Ishikawa (cell line): Measurements from ENCODE around the gene DDIT4.

ENCODE experiments used
- CEBPB ChIP-seq: IDR thresholded peaks from 2 replicates; pipeline ENCODE4 v1.6.1; 2012
- CREB1 ChIP-seq: IDR thresholded peaks from 2 replicates; pipeline ENCODE4 v1.6.1; 2012; ENCODE audit warnings: low read depth
- EGR1 ChIP-seq: IDR thresholded peaks from 2 replicates; pipeline ENCODE4 v1.6.1; 2012
- EP300 ChIP-seq: IDR thresholded peaks from 2 replicates; pipeline ENCODE4 v1.6.1; 2012; ENCODE audit warnings: borderline replicate concordance
- FOXM1 ChIP-seq: IDR thresholded peaks from 2 replicates; pipeline ENCODE4 v1.6.1; 2012; ENCODE audit warnings: low read depth, borderline replicate concordance
- MAX ChIP-seq: IDR thresholded peaks from 2 replicates; pipeline ENCODE4 v1.6.1; 2012
- NFIC ChIP-seq: IDR thresholded peaks from 2 replicates; pipeline ENCODE4 v1.6.1; 2012
- RAD21 ChIP-seq: IDR thresholded peaks from 2 replicates; pipeline ENCODE4 v1.6.1; 2012; ENCODE audit warnings: low read depth
- REST ChIP-seq: IDR thresholded peaks from 2 replicates; pipeline ENCODE4 v1.6.1; 2012; ENCODE audit warnings: low read depth, mild to moderate bottlenecking
- TAF1 ChIP-seq: IDR thresholded peaks from 2 replicates; pipeline ENCODE4 v1.6.1; 2012; ENCODE audit warnings: low read depth, mild to moderate bottlenecking
- TCF12 ChIP-seq: IDR thresholded peaks from 2 replicates; pipeline ENCODE4 v1.6.1; 2012; ENCODE audit warnings: low read depth
- TEAD4 ChIP-seq: IDR thresholded peaks from 2 replicates; pipeline ENCODE4 v1.6.1; 2012
- USF1 ChIP-seq: IDR thresholded peaks from 2 replicates; pipeline ENCODE4 v1.6.1; 2012
- YY1 ChIP-seq: IDR thresholded peaks from 2 replicates; pipeline ENCODE4 v1.6.1; 2012; ENCODE audit warnings: low read depth
- ZBTB7A ChIP-seq: IDR thresholded peaks from 2 replicates; pipeline ENCODE4 v1.6.1; 2012; ENCODE audit warnings: low read depth

DDIT4 gene

GRCh38 chr10:72254813-72255568 is 18.7 kb upstream of the DDIT4 start:
- TF ChIP-seq CEBPB (no peak), EP300 (peak; percentile 13; the same call in 1 of the 2 replicates), TCF12 (0 out of 2 replicates have a peak, but pooled peaks have one; percentile 12), ZBTB7A (no peak), RAD21 (peak; percentile 44; the same call in 1 of the 2 replicates), CREB1 (no peak), TAF1 (no peak), NFIC (peak; percentile 30), MAX (0 out of 2 replicates have a peak, but pooled peaks have one; percentile 33), USF1 (no peak), REST (no peak), EGR1 (no peak; the same call in 1 of the 2 replicates), YY1 (no peak), FOXM1 (no peak), TEAD4 (no peak)

- TF ChIP-seq RAD21 (no peak), CEBPB (no peak)
Observed at GRCh38 chr10:72255977-72256729, 17.6 kb upstream of the DDIT4 start.

- no peak for TF ChIP-seq EP300
Observed at GRCh38 chr10:72257051-72257892, 16.5 kb upstream of the DDIT4 start.

- TF ChIP-seq ZBTB7A (no peak), TEAD4 (no peak), TCF12 (no peak), FOXM1 (no peak), NFIC (no peak)
Observed at GRCh38 chr10:72258617-72259016, 15.1 kb upstream of the DDIT4 start.

GRCh38 chr10:72259491-72260238 is 14.1 kb upstream of the DDIT4 start:
- TF ChIP-seq FOXM1 (no peak), CREB1 (no peak), YY1 (no peak), USF1 (no peak), ZBTB7A (no peak)

GRCh38 chr10:72260239-72260975 is 13.3 kb upstream of the DDIT4 start:
- no peak for TF ChIP-seq RAD21
- no peak for TF ChIP-seq ZBTB7A
- no peak for TF ChIP-seq NFIC
- TF ChIP-seq CREB1 = no peak
- TF ChIP-seq USF1 = no peak
- TF ChIP-seq EP300 = no peak
- no peak for TF ChIP-seq CEBPB
- no peak for TF ChIP-seq YY1
- TF ChIP-seq TEAD4 = no peak
- TF ChIP-seq TAF1 = no peak
- TF ChIP-seq TCF12 = no peak
- TF ChIP-seq EGR1 = no peak
- TF ChIP-seq REST = no peak
- TF ChIP-seq MAX = no peak
